ENCODE results near the gene CNTNAP2.
A peak's percentile ranks its signal among the peaks of the same experiment; 100 is the strongest.

CNTNAP2 gene

DNA sequence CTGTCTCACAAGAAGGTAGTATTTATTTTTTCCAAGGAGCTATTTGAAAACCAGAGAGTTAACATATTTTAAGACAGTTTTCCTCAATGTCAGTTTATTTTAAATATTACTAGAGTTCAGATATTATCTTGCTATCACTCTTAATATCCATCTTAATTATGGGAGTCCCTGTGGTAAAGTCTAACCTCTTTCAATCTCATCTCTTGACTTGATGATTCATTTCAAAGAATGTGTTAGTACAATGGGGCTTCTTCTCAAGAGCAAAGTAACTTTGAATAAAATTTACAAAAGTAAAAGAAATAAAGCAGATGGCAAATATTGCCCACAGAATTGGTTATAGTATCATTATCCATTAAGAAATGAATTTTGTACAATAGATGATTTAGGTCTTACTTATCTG is 1742.9 kb downstream of the CNTNAP2 start:
- Histone ChIP-seq H3K9me3 (ENCODE audit: insufficient read depth, low read depth, low read length) (no peaks in the 10 kb centered on the region; the same call in 1 of the 2 replicates), H3K27ac (ENCODE audit: low read length) (no peak overlapping the region), H3K4me1 (ENCODE audit: insufficient read depth, low read length) (no peaks in the 10 kb centered on the region), H3K27me3 (ENCODE audit: insufficient read depth, low read length) (no peaks in the 10 kb centered on the region), H3K9ac (ENCODE audit: low read depth, low read length) (no peak overlapping the region), H3K36me3 (ENCODE audit: insufficient read depth, low read depth, low read length) (no peaks in the 10 kb centered on the region), H3K4me3 (ENCODE audit: low read length) (no peak overlapping the region)

DNA sequence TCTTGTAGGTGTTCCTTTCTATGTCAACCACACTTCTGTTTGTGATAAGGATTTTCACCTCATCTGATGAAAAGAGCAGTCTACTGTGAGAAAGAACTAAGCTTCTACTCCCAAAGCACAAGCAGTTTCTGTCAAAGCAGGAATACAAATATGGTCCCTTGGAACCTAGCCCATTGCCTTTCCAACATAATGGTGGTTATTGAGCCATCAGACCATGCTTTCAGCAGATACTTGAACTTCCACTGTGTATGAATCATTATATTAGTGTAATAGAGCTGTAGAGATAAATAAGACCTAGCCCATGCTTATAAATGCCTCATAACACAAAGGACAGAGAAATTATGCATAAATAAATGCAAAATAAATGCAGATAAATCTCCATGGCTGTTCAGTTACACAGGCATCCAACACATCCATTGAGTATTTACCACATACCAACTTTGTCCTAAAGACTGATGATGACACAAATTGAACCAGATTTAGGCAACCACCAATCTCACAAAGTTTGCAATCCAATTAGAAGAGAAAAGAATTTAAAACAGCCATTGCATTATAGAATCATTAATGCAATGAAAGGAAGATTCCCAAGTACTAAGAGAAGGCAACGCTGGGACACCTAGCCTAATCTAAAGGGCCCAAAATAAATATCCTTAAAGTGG is 1744.6 kb downstream of the CNTNAP2 start:
- Histone ChIP-seq H3K27ac (ENCODE audit: low read length) (no peak overlapping the region), H3K4me3 (ENCODE audit: low read length) (no peak overlapping the region)

GRCh38 chr7:147861945-147862344 is 1745.3 kb downstream of the CNTNAP2 start:
- Histone ChIP-seq H3K36me3 (ENCODE audit: insufficient read depth, low read depth, low read length) (no peaks in the 10 kb centered on the region), H3K27me3 (ENCODE audit: insufficient read depth, low read length) (no peaks in the 10 kb centered on the region), H3K4me3 (ENCODE audit: low read length) (no peak overlapping the region), H3K9ac (ENCODE audit: low read depth, low read length) (no peak overlapping the region), H3K4me1 (ENCODE audit: insufficient read depth, low read length) (no peaks in the 10 kb centered on the region), H3K9me3 (ENCODE audit: insufficient read depth, low read depth, low read length) (no peaks in the 10 kb centered on the region), H3K27ac (ENCODE audit: low read length) (no peak overlapping the region)

More for the DNA sequence above, 1744.6 kb downstream of the CNTNAP2 start:
- H3K9ac ChIP-seq (ENCODE audit: low read depth, low read length) = no peak overlapping the region
- no peaks in the 10 kb centered on the region for H3K27me3 ChIP-seq (ENCODE audit: insufficient read depth, low read length)
- no peaks in the 10 kb centered on the region; the same call in 1 of the 2 replicates for H3K9me3 ChIP-seq (ENCODE audit: insufficient read depth, low read depth, low read length)
- no peaks in the 10 kb centered on the region for H3K4me1 ChIP-seq (ENCODE audit: insufficient read depth, low read length)
- H3K36me3 ChIP-seq (ENCODE audit: insufficient read depth, low read depth, low read length) = no peaks in the 10 kb centered on the region

- no peak overlapping the region for H3K4me3 ChIP-seq (ENCODE audit: low read length)
- peaks cover 4% of the 10 kb centered on the region for H3K9me3 ChIP-seq (ENCODE audit: insufficient read depth, low read depth, low read length)
- no peak overlapping the region for H3K9ac ChIP-seq (ENCODE audit: low read depth, low read length)
Observed at GRCh38 chr7:147869456-147869855, 1752.9 kb downstream of the CNTNAP2 start.

DNA sequence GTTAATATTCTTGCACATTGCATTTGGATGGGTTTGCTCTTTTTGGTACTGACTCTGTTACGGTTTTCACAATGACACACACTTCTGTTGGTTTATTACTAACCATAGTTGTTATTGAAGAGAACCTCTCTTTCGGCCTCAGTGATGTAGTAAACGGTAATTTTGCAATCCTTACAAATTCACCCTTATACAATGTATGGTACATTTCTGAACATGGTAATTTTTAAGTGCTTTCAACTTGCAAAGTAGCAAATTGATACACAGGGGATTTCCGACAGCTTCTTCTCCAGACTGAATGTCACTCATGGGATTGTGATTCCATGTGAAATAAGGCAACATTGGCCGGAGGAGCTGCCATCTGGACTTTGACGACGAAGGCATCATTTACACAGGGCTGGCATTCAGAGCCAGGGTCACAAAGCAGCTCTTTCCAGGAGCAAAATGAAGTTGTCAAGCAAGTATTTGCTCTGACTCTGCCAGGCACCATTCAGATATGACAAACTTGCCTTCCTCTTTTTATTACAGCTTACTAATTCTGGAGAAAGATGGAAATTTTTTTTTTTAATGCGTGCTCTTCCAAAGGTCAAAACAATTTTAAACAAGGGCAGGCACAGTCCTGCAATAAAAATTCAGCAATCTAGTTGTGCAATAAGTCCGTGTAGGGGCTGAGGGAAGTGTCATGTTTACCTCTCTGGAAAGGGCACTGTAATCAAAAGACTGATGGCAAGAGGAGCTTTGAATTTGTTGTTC is 1762.5 kb downstream of the CNTNAP2 start:
- Histone ChIP-seq H3K36me3 (ENCODE audit: insufficient read depth, low read depth, low read length) (no peaks in the 10 kb centered on the region), H3K27me3 (ENCODE audit: insufficient read depth, low read length) (no peaks in the 10 kb centered on the region), H3K9me3 (ENCODE audit: insufficient read depth, low read depth, low read length) (no peaks in the 10 kb centered on the region), H3K4me3 (ENCODE audit: low read length) (no peak overlapping the region), H3K9ac (ENCODE audit: low read depth, low read length) (no peak overlapping the region), H3K4me1 (ENCODE audit: insufficient read depth, low read length) (no peaks in the 10 kb centered on the region), H3K27ac (ENCODE audit: low read length) (no peak overlapping the region)

More at GRCh38 chr7:147869456-147869855, 1752.9 kb downstream of the CNTNAP2 start:
- H3K4me1 ChIP-seq (ENCODE audit: insufficient read depth, low read length) = no peaks in the 10 kb centered on the region
- H3K36me3 ChIP-seq (ENCODE audit: insufficient read depth, low read depth, low read length) = no peaks in the 10 kb centered on the region
- H3K27me3 ChIP-seq (ENCODE audit: insufficient read depth, low read length) = no peaks in the 10 kb centered on the region
- H3K27ac ChIP-seq (ENCODE audit: low read length) = no peak overlapping the region

- no peaks in the 10 kb centered on the region for H3K4me1 ChIP-seq (ENCODE audit: insufficient read depth, low read length)
- H3K36me3 ChIP-seq (ENCODE audit: insufficient read depth, low read depth, low read length) = no peaks in the 10 kb centered on the region
- H3K4me3 ChIP-seq (ENCODE audit: low read length) = no peak overlapping the region
- no peak overlapping the region for H3K27ac ChIP-seq (ENCODE audit: low read length)
- H3K9ac ChIP-seq (ENCODE audit: low read depth, low read length) = no peak overlapping the region
- H3K9me3 ChIP-seq (ENCODE audit: insufficient read depth, low read depth, low read length) = no peaks in the 10 kb centered on the region
- H3K27me3 ChIP-seq (ENCODE audit: insufficient read depth, low read length) = no peaks in the 10 kb centered on the region
Observed at GRCh38 chr7:147885869-147886268, 1769.3 kb downstream of the CNTNAP2 start.

DNA sequence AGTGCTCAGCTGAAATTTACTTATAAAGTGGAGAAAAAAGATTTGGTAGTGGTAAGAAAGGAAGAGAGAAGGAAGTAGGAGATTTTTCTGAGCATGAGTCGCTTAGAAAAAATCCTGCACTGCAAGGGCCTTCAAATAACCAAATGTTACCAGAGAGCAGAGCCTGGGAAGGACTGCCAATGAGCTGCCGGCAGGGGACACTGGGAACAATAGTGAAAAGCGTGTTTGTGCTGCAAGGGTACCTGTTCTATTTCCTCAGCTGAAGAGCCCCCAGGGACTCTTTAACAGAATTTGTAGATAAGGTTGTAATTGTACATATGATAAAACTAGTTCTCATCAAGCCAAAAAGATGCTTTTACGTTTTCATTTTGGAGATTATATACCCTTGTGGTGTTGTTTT is 1777.7 kb downstream of the CNTNAP2 start:
- Histone ChIP-seq H3K4me3 (ENCODE audit: low read length) (no peak overlapping the region), H3K36me3 (ENCODE audit: insufficient read depth, low read depth, low read length) (no peaks in the 10 kb centered on the region), H3K27me3 (ENCODE audit: insufficient read depth, low read length) (no peaks in the 10 kb centered on the region), H3K9ac (ENCODE audit: low read depth, low read length) (no peak overlapping the region), H3K4me1 (ENCODE audit: insufficient read depth, low read length) (peaks cover 12% of the 10 kb centered on the region; the same call in 1 of the 2 replicates), H3K9me3 (ENCODE audit: insufficient read depth, low read depth, low read length) (no peaks in the 10 kb centered on the region), H3K27ac (ENCODE audit: low read length) (no peak overlapping the region)

DNA sequence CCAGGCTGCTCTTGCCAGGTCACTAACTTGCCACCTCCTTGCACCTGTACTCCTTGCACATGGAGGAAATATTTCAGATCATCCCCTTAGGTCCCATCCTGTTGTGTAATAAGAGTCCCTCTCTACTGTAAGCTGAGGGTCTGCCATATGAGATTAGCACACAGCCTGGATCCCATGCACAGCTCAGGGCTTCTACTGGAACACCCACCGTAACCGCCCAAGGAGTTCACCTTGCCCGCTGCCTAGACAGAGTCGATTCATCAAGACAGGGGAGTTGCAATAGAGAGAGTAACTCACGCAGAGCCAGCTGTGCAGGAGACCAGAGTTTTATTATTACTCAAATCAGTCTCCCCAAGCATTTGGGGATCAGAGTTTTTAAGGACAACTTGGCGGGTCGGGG is 1779.5 kb downstream of the CNTNAP2 start:
- Histone ChIP-seq H3K36me3 (ENCODE audit: insufficient read depth, low read depth, low read length) (no peaks in the 10 kb centered on the region), H3K9ac (ENCODE audit: low read depth, low read length) (no peak overlapping the region), H3K4me3 (ENCODE audit: low read length) (no peak overlapping the region), H3K4me1 (ENCODE audit: insufficient read depth, low read length) (peaks cover 12% of the 10 kb centered on the region; the same call in 1 of the 2 replicates), H3K27ac (ENCODE audit: low read length) (no peak overlapping the region), H3K27me3 (ENCODE audit: insufficient read depth, low read length) (no peaks in the 10 kb centered on the region), H3K9me3 (ENCODE audit: insufficient read depth, low read depth, low read length) (no peaks in the 10 kb centered on the region)

- Histone ChIP-seq H3K4me3 (ENCODE audit: low read length) (no peak overlapping the region), H3K4me1 (ENCODE audit: insufficient read depth, low read length) (peaks cover 10% of the 10 kb centered on the region; the same call in 1 of the 2 replicates), H3K27ac (ENCODE audit: low read length) (no peak overlapping the region), H3K9me3 (ENCODE audit: insufficient read depth, low read depth, low read length) (no peaks in the 10 kb centered on the region), H3K27me3 (ENCODE audit: insufficient read depth, low read length) (no peaks in the 10 kb centered on the region), H3K36me3 (ENCODE audit: insufficient read depth, low read depth, low read length) (no peaks in the 10 kb centered on the region), H3K9ac (ENCODE audit: low read depth, low read length) (peak overlapping the region; percentile 15; the same call in 1 of the 2 replicates)
Observed at GRCh38 chr7:147903536-147904218, 1787.1 kb downstream of the CNTNAP2 start.

GRCh38 chr7:147904219-147904576 is 1787.6 kb downstream of the CNTNAP2 start:
- no peaks in the 10 kb centered on the region for H3K27me3 ChIP-seq (ENCODE audit: insufficient read depth, low read length)

GRCh38 chr7:147909431-147910148 is 1793.0 kb downstream of the CNTNAP2 start:
- no peaks in the 10 kb centered on the region for H3K36me3 ChIP-seq (ENCODE audit: insufficient read depth, low read depth, low read length)
- H3K9ac ChIP-seq (ENCODE audit: low read depth, low read length) = peak overlapping the region; percentile 19; the same call in 1 of the 2 replicates
- no peaks in the 10 kb centered on the region for H3K9me3 ChIP-seq (ENCODE audit: insufficient read depth, low read depth, low read length)
- H3K4me1 ChIP-seq (ENCODE audit: insufficient read depth, low read length) = peaks cover 9% of the 10 kb centered on the region; the same call in 1 of the 2 replicates
- no peak overlapping the region for H3K4me3 ChIP-seq (ENCODE audit: low read length)
- no peaks in the 10 kb centered on the region for H3K27me3 ChIP-seq (ENCODE audit: insufficient read depth, low read length)
- no peak overlapping the region for H3K27ac ChIP-seq (ENCODE audit: low read length)

More at GRCh38 chr7:147904219-147904576, 1787.6 kb downstream of the CNTNAP2 start:
- Histone ChIP-seq H3K4me1 (ENCODE audit: insufficient read depth, low read length) (peaks cover 10% of the 10 kb centered on the region; the same call in 1 of the 2 replicates), H3K4me3 (ENCODE audit: low read length) (no peak overlapping the region), H3K9me3 (ENCODE audit: insufficient read depth, low read depth, low read length) (no peaks in the 10 kb centered on the region), H3K27ac (ENCODE audit: low read length) (no peak overlapping the region), H3K36me3 (ENCODE audit: insufficient read depth, low read depth, low read length) (no peaks in the 10 kb centered on the region), H3K9ac (ENCODE audit: low read depth, low read length) (peak overlapping the region; percentile 15; the same call in 1 of the 2 replicates)
